Measurements from ENCODE around the gene LMNA. TPM values are rescaled to one million over a fixed set of nuclear protein-coding genes. Genes with fewer than 3 reads are reported as not detected.

Gene LMNA
- total and polyA plus RNA-seq, 2 donors (not counting 1 experiment from before 2014, with no cell fraction given), result 19.4 to 28.7 TPM

GRCh38 chr1:156065212-156065611, 49.3 kb upstream of the LMNA start:
- no peak overlapping the region for H3K27ac ChIP-seq (ENCODE audit: low read length in 2 of 2)
- H3K27me3 ChIP-seq (replicated peaks in 1 of 4; ENCODE audit: control extremely low read depth in 1 of 4, control insufficient read depth in 3 of 4, insufficient read depth in 4 of 4, low read length in 3 of 4), result peaks cover 0 to 4% (median 0%) of the 10 kb centered on the region in 4 experiments
- no peak overlapping the region for H3K4me3 ChIP-seq (ENCODE audit: control extremely low read depth in 1 of 5, extremely low read depth in 1 of 5, insufficient read depth in 1 of 5, low read depth in 2 of 5, low read length in 4 of 5)
- H2AFZ ChIP-seq (ENCODE audit: insufficient read depth, low read depth, low read length, poor library complexity, severe bottlenecking), result no peak overlapping the region
- ATAC-seq (ENCODE audit: low read depth), result no peak
- no peaks in the 10 kb centered on the region for H3K4me1 ChIP-seq (ENCODE audit: control insufficient read depth in 2 of 2, insufficient read depth in 2 of 2, low read length in 2 of 2)
- H4K20me1 ChIP-seq (ENCODE audit: control insufficient read depth, insufficient read depth, low read length, poor library complexity, severe bottlenecking), result no peaks in the 10 kb centered on the region
- no peaks in the 10 kb centered on the region for H3K36me3 ChIP-seq (replicated peaks in 1 of 2; ENCODE audit: control extremely low read depth in 1 of 2, control insufficient read depth in 1 of 2, extremely low read depth in 1 of 2, insufficient read depth in 2 of 2, low read length in 1 of 2)
- H3K27me3 Mint-ChIP-seq, result no peaks in the 10 kb centered on the region
- H3K4me1 Mint-ChIP-seq, result no peaks in the 10 kb centered on the region
- no peaks in the 10 kb centered on the region for H3K79me2 ChIP-seq (ENCODE audit: control insufficient read depth, insufficient read depth, low read length)
- no peak for DNase-seq
- POLR2A ChIA-PET, result no interaction called here
- 84% methylated on average over 3 of the region's 3 CpGs for WGBS (ENCODE audit: insufficient coverage)
- no peak overlapping the region for H3K4me2 ChIP-seq (replicated peaks; ENCODE audit: low read depth, low read length, poor library complexity, severe bottlenecking)
- H3K9me3 ChIP-seq (ENCODE audit: control extremely low read depth in 1 of 3, control insufficient read depth in 2 of 3, insufficient read depth in 1 of 3, low read length in 2 of 3), result no peaks in the 10 kb centered on the region
- H3K9me3 Mint-ChIP-seq (ENCODE audit: insufficient read depth), result no peaks in the 10 kb centered on the region
- TF ChIP-seq CTCF (IDR thresholded peaks at IDR 0.05), result no peak
- TF ChIP-seq EZH2 (IDR thresholded peaks at IDR 0.05; ENCODE audit: borderline replicate concordance, insufficient read depth, low read depth, low read length, poor library complexity, severe bottlenecking), result no peak
- H3K9ac ChIP-seq (ENCODE audit: low read length), result no peak overlapping the region
- no peak overlapping the region for H3K4me3 Mint-ChIP-seq
- intact Hi-C loops (cut with micrococcal nuclease), result loop anchor here (5.0 kb wide), 1 partner anchor 133 kb away; the partner anchor contains the start of gene KHDC4
- CTCF ChIA-PET, result interaction anchor here (0.6 to 1.9 kb wide), 3 partner anchors 27 to 132 kb away, joined by 3 to 7 read pairs (median 3); partner anchors contain the start of gene KHDC4
- H3K27ac Mint-ChIP-seq, result no peak overlapping the region

DNA sequence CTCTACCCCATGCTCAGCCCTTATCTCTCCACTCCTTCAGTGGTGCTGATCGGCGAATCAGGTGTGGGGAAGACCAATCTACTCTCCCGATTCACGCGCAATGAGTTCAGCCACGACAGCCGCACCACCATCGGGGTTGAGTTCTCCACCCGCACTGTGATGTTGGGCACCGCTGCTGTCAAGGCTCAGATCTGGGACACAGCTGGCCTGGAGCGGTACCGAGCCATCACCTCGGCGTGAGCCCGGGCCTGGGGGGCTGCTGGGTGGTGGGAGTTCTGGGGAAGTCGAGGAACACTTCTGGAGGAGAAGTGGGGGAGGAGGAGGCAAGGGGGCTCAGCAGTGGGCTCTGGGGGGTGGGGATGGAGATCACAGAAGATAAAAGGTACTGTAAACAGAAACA, 48.6 kb upstream of the LMNA start:
- DNase-seq, result no peak
- Histone ChIP-seq H4K20me1 (ENCODE audit: control insufficient read depth, insufficient read depth, low read length, poor library complexity, severe bottlenecking) (no peaks in the 10 kb centered on the region), H3K36me3 (replicated peaks in 1 of 2; ENCODE audit: control extremely low read depth in 1 of 2, control insufficient read depth in 1 of 2, extremely low read depth in 1 of 2, insufficient read depth in 2 of 2, low read length in 1 of 2) (no peaks in the 10 kb centered on the region), H3K27ac (ENCODE audit: low read length in 2 of 2) (no peak overlapping the region), H2AFZ (ENCODE audit: insufficient read depth, low read depth, low read length, poor library complexity, severe bottlenecking) (no peak overlapping the region), H3K79me2 (ENCODE audit: control insufficient read depth, insufficient read depth, low read length) (no peaks in the 10 kb centered on the region), H3K9me3 (ENCODE audit: control extremely low read depth in 1 of 3, control insufficient read depth in 2 of 3, insufficient read depth in 1 of 3, low read length in 2 of 3) (no peaks in the 10 kb centered on the region), H3K4me3 (ENCODE audit: control extremely low read depth in 1 of 5, extremely low read depth in 1 of 5, insufficient read depth in 1 of 5, low read depth in 2 of 5, low read length in 4 of 5) (no peak overlapping the region), H3K4me2 (replicated peaks; ENCODE audit: low read depth, low read length, poor library complexity, severe bottlenecking) (no peak overlapping the region), H3K27me3 (replicated peaks in 1 of 4; ENCODE audit: control extremely low read depth in 1 of 4, control insufficient read depth in 3 of 4, insufficient read depth in 4 of 4, low read length in 3 of 4) (peaks cover 0 to 4% (median 0%) of the 10 kb centered on the region in 4 experiments), H3K9ac (ENCODE audit: low read length) (no peak overlapping the region), H3K4me1 (ENCODE audit: control insufficient read depth in 2 of 2, insufficient read depth in 2 of 2, low read length in 2 of 2) (no peaks in the 10 kb centered on the region)
- intact Hi-C loops (cut with micrococcal nuclease), result loop anchor here (5.0 kb wide), 1 partner anchor 134 kb away; the partner anchor contains the start of gene KHDC4
- no peak overlapping the region for H3K4me3 Mint-ChIP-seq
- ATAC-seq (ENCODE audit: low read depth), result no peak
- 75% methylated on average over 16 of the region's 16 CpGs for WGBS (ENCODE audit: insufficient coverage)
- no peak overlapping the region for H3K27ac Mint-ChIP-seq
- no peaks in the 10 kb centered on the region for H3K4me1 Mint-ChIP-seq
- ChIA-PET CTCF (interaction anchor here (1.0 to 2.2 kb wide), 6 partner anchors 19 to 132 kb away, joined by 3 to 15 read pairs (median 6); partner anchors contain the start of genes KHDC4 and SSR2), POLR2A (no interaction called here)
- TF ChIP-seq EZH2 (IDR thresholded peaks at IDR 0.05; ENCODE audit: borderline replicate concordance, insufficient read depth, low read depth, low read length, poor library complexity, severe bottlenecking) (no peak), CTCF (IDR thresholded peaks at IDR 0.05) (no peak)
- no peaks in the 10 kb centered on the region for H3K27me3 Mint-ChIP-seq
- H3K9me3 Mint-ChIP-seq (ENCODE audit: insufficient read depth), result no peaks in the 10 kb centered on the region
